Measurements from ENCODE around the gene PPT1. TPM values are rescaled to one million over a fixed set of nuclear protein-coding genes. Genes with fewer than 3 reads are reported as not detected.
A peak's percentile ranks its signal among the peaks of the same experiment; 100 is the strongest.

The PPT1 gene
- total and polyA plus RNA-seq, 2 of the 13 experiments (the other 11 are each of a cell fraction or from before 2014, with no cell fraction given), result 129 TPM

- no peak for TF ChIP-seq ZBTB34 (CRISPR knock-in tag; IDR thresholded peaks at IDR 0.05)
- TF ChIP-seq ZNF552 (CRISPR knock-in tag; IDR thresholded peaks at IDR 0.05; ENCODE audit: borderline replicate concordance), result 0 out of 2 replicates have a peak, but pooled peaks have one; percentile 56
- TF ChIP-seq KDM5B (CRISPR knock-in tag; IDR thresholded peaks at IDR 0.05; ENCODE audit: borderline replicate concordance), result peak; percentile 90; the same call in 1 of the 2 replicates
- peak; percentile 48 to 86; a peak in 2 of 4 replicates for TF ChIP-seq KLF16 (CRISPR knock-in tag; IDR thresholded peaks at IDR 0.05)
- TF ChIP-seq JUN (CRISPR knock-in tag; IDR thresholded peaks at IDR 0.05), result peak; percentile 52; the same call in 1 of the 2 replicates
- TF ChIP-seq ZEB1 (IDR thresholded peaks at IDR 0.05; ENCODE audit: insufficient replicate concordance, low read depth), result no peak
- peak; percentile 90; the same call in 1 of the 2 replicates for TF ChIP-seq ZNF619 (CRISPR knock-in tag; IDR thresholded peaks at IDR 0.05)
- TF ChIP-seq JARID2 (CRISPR knock-in tag; IDR thresholded peaks at IDR 0.05; ENCODE audit: insufficient replicate concordance), result peak; percentile 65
- peak; percentile 57; the same call in 1 of the 2 replicates for TF ChIP-seq ZBTB14 (CRISPR knock-in tag; IDR thresholded peaks at IDR 0.05)
- TF ChIP-seq SAP130 (CRISPR knock-in tag; IDR thresholded peaks at IDR 0.05; ENCODE audit: low read depth), result peak; percentile 90
- TF ChIP-seq ZNF121 (CRISPR knock-in tag; IDR thresholded peaks at IDR 0.05), result no peak
- peak; percentile 62 for TF ChIP-seq MIXL1 (CRISPR knock-in tag; IDR thresholded peaks at IDR 0.05)
- TF ChIP-seq SIN3B (IDR thresholded peaks at IDR 0.05; ENCODE audit: low read length), result peak; percentile 81
- peak; percentile 86 for TF ChIP-seq MXD3 (CRISPR knock-in tag; IDR thresholded peaks at IDR 0.05)
- TF ChIP-seq SP140L (CRISPR knock-in tag; IDR thresholded peaks at IDR 0.05; ENCODE audit: borderline replicate concordance), result no peak
- no peak for TF ChIP-seq SNAPC4 (CRISPR knock-in tag; IDR thresholded peaks at IDR 0.05)
- TF ChIP-seq GATA4 (IDR thresholded peaks at IDR 0.05; ENCODE audit: borderline replicate concordance, low read depth), result no peak
- TF ChIP-seq GMEB1 (CRISPR knock-in tag; IDR thresholded peaks at IDR 0.05; ENCODE audit: borderline replicate concordance), result peak; percentile 81
- TF ChIP-seq ZNF232 (CRISPR knock-in tag; IDR thresholded peaks at IDR 0.05; ENCODE audit: borderline replicate concordance), result no peak
Measured at GRCh38 chr1:40096977-40097782, at the start of gene PPT1 (continued).
